H9 (cell line): ENCODE data around the gene SKAP1. TPM values are rescaled to one million over a fixed set of nuclear protein-coding genes. Genes with fewer than 3 reads are reported as not detected.

ENCODE experiments used
- DNase-seq: peaks from one replicate; pipeline ENCODE4 v3.0.0-alpha.2; 2017
- H2AFZ ChIP-seq: one replicate; pipeline ENCODE4 v1.6.1; 2013; ENCODE audit warnings: mild to moderate bottlenecking, low read length, control low read depth, moderate library complexity
- H2AK5ac ChIP-seq: 2 replicates; pipeline ENCODE4 v1.6.1; 2013; ENCODE audit warnings: low read length, control low read depth, mixed read lengths; ENCODE audit not compliant: insufficient read length
- H2BK120ac ChIP-seq: one replicate; pipeline ENCODE4 v1.6.1; 2013; ENCODE audit warnings: low read depth, mild to moderate bottlenecking, low read length, control low read depth, inconsistent platforms; ENCODE audit not compliant: poor library complexity, severe bottlenecking
- H2BK12ac ChIP-seq: 2 replicates; pipeline ENCODE4 v1.6.1; 2013; ENCODE audit warnings: low read length, control low read depth, mixed read lengths, low read depth; ENCODE audit not compliant: insufficient read length
- H2BK15ac ChIP-seq: 2 replicates; pipeline ENCODE4 v1.6.1; 2013; ENCODE audit warnings: low read depth, low read length, control low read depth
- H2BK20ac ChIP-seq: one replicate; pipeline ENCODE4 v1.6.1; 2013; ENCODE audit warnings: low read depth, mild to moderate bottlenecking, low read length, control low read depth, inconsistent platforms; ENCODE audit not compliant: poor library complexity, severe bottlenecking
- H2BK5ac ChIP-seq: 2 replicates; pipeline ENCODE4 v1.6.1; 2013; ENCODE audit warnings: low read length, control low read depth, mixed read lengths; ENCODE audit not compliant: insufficient read length
- H3K14ac ChIP-seq: 2 replicates; pipeline ENCODE4 v1.6.1; 2013; ENCODE audit warnings: low read length, control low read depth; ENCODE audit not compliant: insufficient read depth
- H3K18ac ChIP-seq: 2 replicates; pipeline ENCODE4 v1.6.1; 2013; ENCODE audit warnings: low read depth, mild to moderate bottlenecking, mixed read lengths, low read length, control low read depth; ENCODE audit not compliant: insufficient read length
- H3K23ac ChIP-seq: 2 replicates; pipeline ENCODE4 v1.6.1; 2013; ENCODE audit warnings: low read length, control low read depth, mixed read lengths, low read depth; ENCODE audit not compliant: insufficient read length
- H3K23me2 ChIP-seq: 2 replicates; pipeline ENCODE4 v1.6.1; 2013; ENCODE audit warnings: low read depth, mild to moderate bottlenecking, mixed read lengths, low read length, control low read depth; ENCODE audit not compliant: insufficient read length, poor library complexity, severe bottlenecking
- H3K27ac ChIP-seq: 2 replicates; pipeline ENCODE4 v1.5.1; 2013; ENCODE audit warnings: low read length, control low read depth, mixed read lengths, low read depth; ENCODE audit not compliant: insufficient read length
- H3K27me3 ChIP-seq: 2 replicates; pipeline ENCODE4 v1.6.1; 2013; ENCODE audit warnings: low read length, control low read depth, inconsistent platforms; ENCODE audit not compliant: insufficient read depth
- H3K4ac ChIP-seq: 2 replicates; pipeline ENCODE4 v1.6.1; 2013; ENCODE audit warnings: low read depth, mild to moderate bottlenecking, control low read depth, inconsistent platforms, low read length, moderate library complexity
- H3K4me1 ChIP-seq: 2 replicates; pipeline ENCODE4 v1.6.1; 2013; ENCODE audit warnings: low read length, control low read depth, inconsistent platforms; ENCODE audit not compliant: insufficient read depth
- H3K4me2 ChIP-seq: 2 replicates; pipeline ENCODE4 v1.6.1; 2013; ENCODE audit warnings: low read length, control low read depth, mixed read lengths; ENCODE audit not compliant: insufficient read length, insufficient read depth
- H3K56ac ChIP-seq: 2 replicates; pipeline ENCODE4 v1.6.1; 2013; ENCODE audit warnings: low read depth, mild to moderate bottlenecking, mixed read lengths, low read length, control low read depth; ENCODE audit not compliant: insufficient read length
- H3K79me1 ChIP-seq: 2 replicates; pipeline ENCODE4 v1.6.1; 2013; ENCODE audit warnings: low read depth, mild to moderate bottlenecking, moderate library complexity, low read length, control low read depth, inconsistent platforms; ENCODE audit not compliant: insufficient read depth, poor library complexity, severe bottlenecking
- H3K79me2 ChIP-seq: 2 replicates; pipeline ENCODE4 v1.6.1; 2013; ENCODE audit warnings: low read length, control low read depth, inconsistent platforms; ENCODE audit not compliant: insufficient read depth
- H3K9ac ChIP-seq: 2 replicates; pipeline ENCODE4 v1.6.1; 2013; ENCODE audit warnings: low read length, control low read depth, mixed read lengths; ENCODE audit not compliant: insufficient read length; ENCODE audit errors: extremely low read depth
- H3K9me3 ChIP-seq: one replicate; pipeline ENCODE4 v1.6.1; 2013; ENCODE audit warnings: low read depth, low read length, inconsistent platforms; ENCODE audit not compliant: control insufficient read depth
- H3T11ph ChIP-seq: one replicate; pipeline ENCODE4 v1.6.1; 2013; ENCODE audit warnings: mild to moderate bottlenecking, low read length, control low read depth, inconsistent platforms
- H4K20me1 ChIP-seq: one replicate; pipeline ENCODE4 v1.6.1; 2013; ENCODE audit not compliant: control insufficient read depth, insufficient read length, insufficient read depth
- H4K5ac ChIP-seq: 2 replicates; pipeline ENCODE4 v1.6.1; 2013; ENCODE audit warnings: low read depth, mild to moderate bottlenecking, mixed read lengths, low read length, control low read depth; ENCODE audit not compliant: insufficient read length
- H4K8ac ChIP-seq: replicated peaks from 2 replicates; pipeline ENCODE4 v1.6.1; 2013; ENCODE audit warnings: low read length, control low read depth, mixed read lengths, low read depth; ENCODE audit not compliant: insufficient read length
- H4K91ac ChIP-seq: 2 replicates; pipeline ENCODE4 v1.6.1; 2013; ENCODE audit warnings: low read depth, mild to moderate bottlenecking, moderate library complexity, mixed read lengths, low read length, control low read depth; ENCODE audit not compliant: insufficient read length
- H3K27ac Mint-ChIP-seq, 3 experiments: 2 replicates in 2 of 3; 3 replicates in 1 of 3; pipeline ENCODE4 v1.8.0; 2020 to 2021; ENCODE audit warnings: mixed read lengths in 3 of 3, mild to moderate bottlenecking in 1 of 3, moderate library complexity in 1 of 3
- H3K27me3 Mint-ChIP-seq: 2 replicates; pipeline ENCODE4 v1.8.0; 2021; ENCODE audit warnings: low read depth, mild to moderate bottlenecking, moderate library complexity, mixed read lengths
- H3K36me3 Mint-ChIP-seq, 3 experiments: 2 replicates in 2 of 3; 3 replicates in 1 of 3; pipeline ENCODE4 v1.8.0; 2020 to 2021; ENCODE audit warnings: low read depth in 3 of 3, mixed read lengths in 3 of 3; ENCODE audit not compliant: insufficient read depth in 1 of 3
- H3K4me1 Mint-ChIP-seq, 2 experiments: 2 replicates each; pipeline ENCODE4 v1.8.0; 2020; ENCODE audit warnings: mixed read lengths in 2 of 2
- H3K4me3 Mint-ChIP-seq, 2 experiments: 2 replicates in 1 of 2; 3 replicates in 1 of 2; pipeline ENCODE4 v1.8.0; 2020 to 2021; ENCODE audit warnings: mild to moderate bottlenecking in 2 of 2, mixed read lengths in 2 of 2, moderate library complexity in 1 of 2
- H3K9me3 Mint-ChIP-seq, 2 experiments: 2 replicates in 1 of 2; 3 replicates in 1 of 2; pipeline ENCODE4 v1.8.0; 2020; ENCODE audit warnings: mild to moderate bottlenecking in 2 of 2, mixed read lengths in 2 of 2, moderate library complexity in 1 of 2
- WGBS: extraction: QIAGEN DNeasy Blood & Tissue Kit; methylation state at CpG from one replicate; pipeline ENCODE4 v1.1.7; 2013; ENCODE audit warnings: missing lambda C conversion rate, low lambda C conversion rate, mixed read lengths; ENCODE audit not compliant: insufficient read length; ENCODE audit errors: extremely low coverage; 5-methylcytosine and 5-hydroxymethylcytosine counted together
- total RNA-seq: library from RNA; stranded (reverse); gene quantifications from 2 replicates; pipeline ENCODE4 v1.2.1, GENCODE V29; 2021
- TF ChIP-seq, protein P1 (sequence below): fragments of 200-600 bp; sonication (generic); conservative IDR thresholded peaks from 3 replicates; pipeline ENCODE4 v1.8.0; 2021; ENCODE audit warnings: antibody characterized with exemption, mild to moderate bottlenecking

Gene SKAP1
- total RNA-seq, 1 experiment from 2014 or later, result not detected

- WGBS, result no CpG with 5 or more reads among the region's 2 CpGs
Measured at GRCh38 chr17:48326310-48326709, 103.7 kb downstream of the SKAP1 start.

More at GRCh38 chr17:48326310-48326709, 103.7 kb downstream of the SKAP1 start:
- Histone ChIP-seq H3K9ac (no peak overlapping the region), H3K56ac (no peak overlapping the region), H3K79me2 (no peaks in the 10 kb centered on the region), H2AFZ (no peak overlapping the region), H4K91ac (no peak overlapping the region), H2BK12ac (no peak overlapping the region), H2BK20ac (no peak overlapping the region), H2BK5ac (no peak overlapping the region), H3K18ac (no peak overlapping the region), H3T11ph (no peak overlapping the region), H3K4ac (no peak overlapping the region), H4K5ac (no peak overlapping the region), H2AK5ac (no peak overlapping the region), H3K27me3 (no peaks in the 10 kb centered on the region), H4K20me1 (no peaks in the 10 kb centered on the region), H3K79me1 (no peaks in the 10 kb centered on the region), H3K23me2 (no peaks in the 10 kb centered on the region), H3K9me3 (no peaks in the 10 kb centered on the region), H3K23ac (no peak overlapping the region), H3K4me1 (no peaks in the 10 kb centered on the region), H2BK15ac (no peak overlapping the region), H4K8ac (no peak overlapping the region), H3K14ac (no peak overlapping the region), H2BK120ac (no peak overlapping the region), H3K4me2 (no peak overlapping the region), H3K27ac (no peak overlapping the region)
- TF ChIP-seq, protein P1, sequence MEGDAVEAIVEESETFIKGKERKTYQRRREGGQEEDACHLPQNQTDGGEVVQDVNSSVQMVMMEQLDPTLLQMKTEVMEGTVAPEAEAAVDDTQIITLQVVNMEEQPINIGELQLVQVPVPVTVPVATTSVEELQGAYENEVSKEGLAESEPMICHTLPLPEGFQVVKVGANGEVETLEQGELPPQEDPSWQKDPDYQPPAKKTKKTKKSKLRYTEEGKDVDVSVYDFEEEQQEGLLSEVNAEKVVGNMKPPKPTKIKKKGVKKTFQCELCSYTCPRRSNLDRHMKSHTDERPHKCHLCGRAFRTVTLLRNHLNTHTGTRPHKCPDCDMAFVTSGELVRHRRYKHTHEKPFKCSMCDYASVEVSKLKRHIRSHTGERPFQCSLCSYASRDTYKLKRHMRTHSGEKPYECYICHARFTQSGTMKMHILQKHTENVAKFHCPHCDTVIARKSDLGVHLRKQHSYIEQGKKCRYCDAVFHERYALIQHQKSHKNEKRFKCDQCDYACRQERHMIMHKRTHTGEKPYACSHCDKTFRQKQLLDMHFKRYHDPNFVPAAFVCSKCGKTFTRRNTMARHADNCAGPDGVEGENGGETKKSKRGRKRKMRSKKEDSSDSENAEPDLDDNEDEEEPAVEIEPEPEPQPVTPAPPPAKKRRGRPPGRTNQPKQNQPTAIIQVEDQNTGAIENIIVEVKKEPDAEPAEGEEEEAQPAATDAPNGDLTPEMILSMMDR, result no peak
- no peak for DNase-seq
- peaks cover 37% of the 10 kb centered on the region for H3K27me3 Mint-ChIP-seq
- no peak overlapping the region for H3K4me3 Mint-ChIP-seq
- H3K4me1 Mint-ChIP-seq, result 0 out of 4 replicates have a peak, but pooled peaks cover 0 to 3% of the 10 kb centered on the region in 2 experiments
- no peaks in the 10 kb centered on the region for H3K9me3 Mint-ChIP-seq
- no peak overlapping the region for H3K27ac Mint-ChIP-seq
- H3K36me3 Mint-ChIP-seq, result no peaks in the 10 kb centered on the region
